Omental fat pad (tissue), 4 donors: Measurements from ENCODE around the gene AKTIP. TPM values are rescaled to one million over a fixed set of nuclear protein-coding genes. Genes with fewer than 3 reads are reported as not detected.

Experiments used
- ATAC-seq: fragments of 150-250 bp; one replicate; pipeline ENCODE4 v1.9.1; 2016; ENCODE audit warnings: mild to moderate bottlenecking, moderate library complexity; ENCODE audit not compliant: low FRiP score
- DNase-seq: peaks from one replicate; pipeline ENCODE4 v3.0.0-alpha.2; 2019; ENCODE audit warnings: low spot score
- CTCF ChIP-seq, 3 donors: fragments of 450-650 bp; IDR thresholded peaks; one replicate each; pipeline ENCODE4 v1.5.1; 2016 to 2017; ENCODE audit warnings: antibody characterized with exemption in 3 of 3, mild to moderate bottlenecking in 3 of 3, moderate library complexity in 2 of 3
- total RNA-seq, 4 donors: library from RNA; depleted of rRNA; stranded (reverse); fragments of >200 nt; gene quantifications; one replicate each; pipeline ENCODE4 v1.1.0, GENCODE V29; 2016

AKTIP gene
- total RNA-seq, 4 donors from 2014 or later, result 22.6 to 57.4 (median 37.6) TPM

- no peak for TF ChIP-seq CTCF (IDR thresholded peaks at IDR 0.05)
- no peak for DNase-seq
- ATAC-seq, result no peak
Measured at GRCh38 chr16:53511403-53512280, 8.6 kb upstream of the AKTIP start.

DNA sequence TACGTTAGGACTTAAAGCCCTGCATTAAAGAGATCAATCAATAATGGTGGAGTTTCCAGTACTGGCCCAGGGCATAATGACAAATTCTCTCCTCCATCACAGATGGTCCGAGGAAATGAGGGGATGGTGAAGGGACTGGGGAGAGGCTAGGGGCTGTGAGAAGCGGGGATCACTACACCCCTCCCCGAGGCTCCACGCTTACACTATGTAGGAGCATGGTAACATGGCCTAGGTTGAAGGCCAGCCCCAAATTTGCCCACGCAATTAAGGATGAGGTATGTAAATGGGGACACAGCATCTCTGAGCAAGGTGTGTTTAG is 8.0 kb upstream of the AKTIP start:
- TF ChIP-seq CTCF (IDR thresholded peaks at IDR 0.05), result no peak
- ATAC-seq (no peak), DNase-seq (no peak)

- DNase-seq (no peak), ATAC-seq (no peak)
- TF ChIP-seq CTCF (IDR thresholded peaks at IDR 0.05), result no peak
Measured at GRCh38 chr16:53510704-53511070, 7.7 kb upstream of the AKTIP start.

DNA sequence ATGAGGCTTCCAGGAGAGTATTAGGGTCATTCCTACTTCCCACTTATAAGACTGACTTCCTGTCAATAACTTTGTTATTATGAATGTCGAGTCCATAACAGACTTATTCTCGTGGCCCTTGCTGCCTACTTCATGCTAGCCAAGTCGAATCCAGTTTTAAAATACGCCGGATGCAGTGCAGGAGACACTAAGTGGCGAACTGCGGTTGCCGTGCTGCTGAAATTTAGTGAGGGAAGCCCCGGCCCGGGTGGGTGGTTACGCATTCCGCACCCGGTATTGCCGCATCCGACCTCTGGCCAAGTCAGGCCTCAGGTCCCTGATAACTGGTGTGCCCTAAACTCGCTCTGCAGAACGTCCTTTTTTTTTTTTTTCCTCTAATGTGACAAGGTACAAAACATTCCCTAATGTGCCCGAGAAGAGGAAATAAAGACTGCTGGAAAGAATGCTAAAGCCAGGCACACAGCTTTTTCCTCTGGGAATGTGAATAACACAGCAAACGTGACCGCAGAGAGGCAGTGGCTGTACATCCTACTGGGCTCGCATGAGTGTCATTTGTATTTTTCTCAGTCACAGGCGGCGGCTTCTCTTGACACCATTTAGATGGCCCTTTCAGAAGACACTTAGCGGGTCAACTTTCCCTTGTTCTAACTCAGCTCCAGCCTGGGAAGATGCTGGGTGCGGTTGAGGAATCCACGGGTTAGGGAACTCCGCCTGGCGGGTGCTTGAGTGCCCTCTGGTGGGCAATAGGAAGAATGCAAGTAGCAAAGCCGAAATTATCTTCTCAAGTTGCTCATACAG is 7.1 kb upstream of the AKTIP start:
- ATAC-seq (peak; percentile 75), DNase-seq (no peak)
- TF ChIP-seq CTCF (IDR thresholded peaks at IDR 0.05), result peak in 2 of 3 donors; percentile 67 to 70

GRCh38 chr16:53507464-53508179 is 4.6 kb upstream of the AKTIP start:
- TF ChIP-seq CTCF (IDR thresholded peaks at IDR 0.05), result no peak
- ATAC-seq (no peak), DNase-seq (no peak)

DNA sequence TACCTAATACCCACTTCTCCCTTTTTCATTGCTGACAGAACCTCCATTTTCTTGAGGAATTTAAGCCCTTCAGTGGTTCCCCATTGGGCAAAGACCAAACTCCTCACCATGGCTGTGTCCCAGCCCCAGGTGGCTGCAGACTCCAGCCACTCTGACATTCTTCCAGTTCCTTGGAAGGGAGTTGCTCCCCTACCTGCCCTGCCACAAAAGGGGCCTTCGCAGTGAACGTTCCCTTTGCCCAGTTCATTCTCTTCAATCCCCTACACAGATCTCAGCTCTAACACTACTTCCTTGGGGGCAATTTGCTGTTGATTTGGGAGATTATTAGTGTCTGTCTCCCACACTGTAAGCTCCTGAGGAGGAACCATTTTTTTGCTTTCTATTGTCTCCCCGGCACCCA is 3.2 kb upstream of the AKTIP start:
- DNase-seq, result no peak

More for the DNA sequence above, 3.2 kb upstream of the AKTIP start:
- no peak for TF ChIP-seq CTCF (IDR thresholded peaks at IDR 0.05)
- ATAC-seq, result no peak
